SH-SY5Y (cell line): ENCODE results near the gene FMN2.

Experiments
- GATA2 ChIP-seq: IDR thresholded peaks from 2 replicates; pipeline ENCODE4 v1.6.1; 2011; ENCODE audit warnings: mild to moderate bottlenecking, low read depth, low read length
- GATA3 ChIP-seq: IDR thresholded peaks from 2 replicates; pipeline ENCODE4 v1.6.1; 2011; ENCODE audit warnings: low read depth, mild to moderate bottlenecking, low read length, moderate library complexity

Gene FMN2

DNA sequence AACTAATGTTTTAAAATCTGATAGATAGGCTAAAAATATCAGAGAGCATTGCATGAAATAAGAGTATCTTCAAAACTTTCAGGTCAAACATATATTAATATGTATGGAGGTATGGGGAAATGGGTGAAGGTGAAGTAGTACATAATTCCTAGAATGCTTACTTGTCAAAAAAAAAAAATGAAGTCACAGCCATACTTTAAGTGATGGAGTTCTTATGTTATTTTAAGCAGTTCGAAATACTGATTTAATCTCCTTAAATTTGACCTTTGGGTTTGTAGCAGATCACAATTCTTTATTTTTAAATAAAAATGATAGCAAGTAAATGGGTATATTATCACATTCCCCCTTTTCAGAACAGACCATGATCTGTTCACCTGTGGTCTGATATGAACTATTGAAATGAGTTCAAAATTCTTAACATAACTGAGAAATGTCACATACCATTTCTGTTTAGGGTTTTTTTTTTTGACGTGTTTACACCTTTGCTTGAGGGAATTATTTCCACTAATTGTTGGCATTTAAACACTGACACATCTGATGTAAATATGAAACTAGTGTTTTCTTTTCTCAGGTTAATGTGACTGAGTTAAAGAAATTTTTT lies 300.1 kb downstream of the FMN2 start:
- TF ChIP-seq GATA3, result no peak
- no peak for TF ChIP-seq GATA2

DNA sequence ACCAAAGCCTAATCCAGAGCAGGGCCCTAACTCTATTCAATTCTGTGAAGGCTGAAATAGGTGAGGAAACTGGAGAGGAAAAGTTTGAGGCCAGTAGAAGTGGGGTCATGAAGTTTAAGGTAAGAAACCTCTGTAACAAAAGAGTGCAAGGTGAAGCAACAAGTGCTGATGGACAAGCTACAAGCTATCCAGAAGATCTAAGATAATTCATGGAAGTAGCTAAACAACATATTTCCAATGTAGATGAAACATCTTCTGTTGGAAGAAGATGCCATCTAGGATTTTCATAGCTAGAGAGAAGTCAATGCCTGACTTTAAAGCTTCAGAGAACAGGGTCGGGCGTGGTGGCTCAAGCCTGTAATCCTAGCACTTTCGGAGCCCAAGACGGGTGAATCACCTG lies 302.7 kb downstream of the FMN2 start:
- TF ChIP-seq GATA3 (no peak), GATA2 (no peak)

DNA sequence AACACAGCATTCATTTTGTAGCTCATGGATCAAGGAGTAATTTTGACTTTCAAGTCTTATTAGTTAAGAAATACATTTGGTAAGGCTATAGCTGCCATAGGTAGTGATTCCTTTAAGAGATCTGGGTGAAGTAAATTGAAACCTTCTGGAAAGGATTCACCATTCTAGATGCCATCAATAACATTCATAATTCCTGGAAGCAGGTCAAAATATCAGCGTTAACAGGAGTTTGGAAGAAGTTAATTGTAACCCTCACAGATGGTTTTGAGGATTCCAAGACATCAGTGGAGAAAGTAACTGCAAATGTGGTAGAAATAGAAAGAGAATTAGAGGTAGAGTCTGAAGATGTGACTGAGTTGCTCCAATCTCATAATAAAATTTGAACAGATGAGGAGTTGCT lies 303.7 kb downstream of the FMN2 start:
- TF ChIP-seq GATA2, result no peak
- no peak for TF ChIP-seq GATA3

- TF ChIP-seq GATA3 (no peak), GATA2 (no peak)
These were observed 307.7 kb downstream of the FMN2 start for GRCh38 chr1:240399381-240399780.

- TF ChIP-seq GATA3 (no peak), GATA2 (no peak)
These were observed 310.0 kb downstream of the FMN2 start for GRCh38 chr1:240401731-240402130.

- TF ChIP-seq GATA3 (no peak), GATA2 (no peak)
These were observed 310.6 kb downstream of the FMN2 start for GRCh38 chr1:240402326-240402725.

- TF ChIP-seq GATA2 (no peak), GATA3 (no peak)
These were observed 312.6 kb downstream of the FMN2 start for GRCh38 chr1:240404286-240404685.

DNA sequence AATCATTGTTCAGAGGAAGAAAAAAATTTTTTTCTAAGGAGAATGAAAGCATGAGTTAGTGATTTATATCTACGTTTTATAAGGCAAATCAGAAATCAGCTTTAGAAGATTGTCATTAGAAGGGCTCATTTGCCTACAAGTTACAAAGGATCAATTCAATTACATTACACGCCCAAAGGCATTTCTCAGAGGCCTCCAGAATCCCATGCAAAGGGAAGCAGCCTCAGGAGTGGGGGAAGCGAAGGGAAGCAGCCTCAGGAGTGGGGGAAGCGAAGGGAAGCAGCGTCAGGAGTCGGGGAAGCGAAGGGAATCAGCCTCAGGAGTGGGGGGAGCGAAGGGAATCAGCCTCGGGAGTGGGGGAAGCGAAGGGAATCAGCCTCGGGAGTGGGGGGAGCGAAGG lies 314.1 kb downstream of the FMN2 start:
- no peak for TF ChIP-seq GATA2
- no peak for TF ChIP-seq GATA3

DNA sequence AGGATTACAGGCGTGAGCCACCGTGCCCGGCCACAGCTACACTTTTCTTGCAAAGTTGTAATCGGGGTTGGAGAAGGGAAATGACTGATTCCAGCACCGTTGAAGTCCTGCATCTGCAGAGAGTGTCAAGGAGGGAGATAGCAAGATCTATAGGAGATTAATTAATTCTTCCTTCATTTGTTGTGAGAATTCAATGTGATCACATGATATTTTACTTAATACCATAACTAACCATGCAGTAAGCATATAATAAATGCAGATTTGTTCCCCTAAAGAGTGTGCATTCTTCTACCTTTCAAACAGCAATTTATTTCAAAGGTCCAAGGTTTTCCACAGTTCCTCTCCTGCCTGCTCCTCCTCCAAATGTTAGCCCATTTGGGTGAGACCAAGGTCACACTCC lies 315.7 kb downstream of the FMN2 start:
- TF ChIP-seq GATA3, result no peak
- TF ChIP-seq GATA2, result no peak

DNA sequence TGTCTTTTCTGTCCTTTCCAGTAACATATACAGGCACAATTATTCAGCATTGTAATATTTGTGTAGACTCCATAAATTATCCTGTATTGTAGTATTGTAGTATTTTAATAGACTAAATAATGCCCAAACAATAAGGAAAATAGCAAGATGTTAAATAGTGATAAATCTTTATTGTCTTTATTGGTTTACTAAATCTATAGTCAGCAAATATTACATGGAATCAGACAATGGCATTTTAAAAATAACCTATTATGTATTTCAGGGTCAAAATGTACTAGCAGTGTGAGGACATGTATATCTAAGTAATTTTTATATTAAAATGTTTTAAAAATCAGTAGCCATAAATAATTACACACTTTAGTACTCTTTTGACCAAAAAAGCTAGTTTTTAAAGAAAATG lies 317.9 kb downstream of the FMN2 start:
- TF ChIP-seq GATA3 (no peak), GATA2 (no peak)

- TF ChIP-seq GATA2 (no peak), GATA3 (no peak)
These were observed 322.0 kb downstream of the FMN2 start for GRCh38 chr1:240413732-240414131.

DNA sequence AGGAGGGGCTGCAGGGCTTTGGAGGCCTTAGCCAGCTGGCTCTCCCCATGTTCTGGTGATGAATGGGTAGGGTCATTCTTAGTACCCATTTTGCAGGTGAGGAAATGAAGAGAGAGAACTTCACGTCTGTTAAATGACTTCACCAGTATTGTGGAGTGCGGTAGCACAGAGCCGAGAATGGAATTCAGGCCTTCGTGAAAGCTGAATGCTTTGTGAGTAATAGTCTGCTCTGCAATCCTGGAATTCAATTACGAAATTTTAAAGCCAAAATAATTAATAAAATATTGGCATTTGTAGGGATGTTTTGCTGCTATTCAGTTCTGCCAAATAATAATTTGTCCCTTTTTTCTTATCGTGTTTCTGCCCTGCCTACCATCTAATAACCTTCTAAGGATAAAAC lies 322.6 kb downstream of the FMN2 start:
- TF ChIP-seq GATA2 (no peak), GATA3 (no peak)

DNA sequence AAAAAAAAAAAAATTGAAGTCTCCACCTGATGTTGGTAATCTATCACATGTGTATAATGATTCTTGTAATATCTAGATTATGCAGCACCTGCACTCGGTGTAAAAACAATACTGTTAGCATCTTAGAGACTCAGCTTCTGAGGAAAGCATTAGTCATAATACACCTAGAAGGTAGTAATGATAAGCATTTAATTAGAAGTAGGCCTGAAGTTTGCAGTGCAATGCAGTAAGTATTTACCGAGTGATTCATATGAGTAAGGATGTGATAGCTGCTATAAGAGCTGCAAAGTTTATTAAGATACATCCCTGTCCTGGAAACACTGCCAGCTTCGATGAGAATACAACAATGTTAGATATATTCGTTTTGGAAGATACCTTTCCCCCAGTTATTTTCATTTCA lies 323.8 kb downstream of the FMN2 start:
- TF ChIP-seq GATA2 (no peak), GATA3 (no peak)

GRCh38 chr1:240417317-240417716 lies 325.6 kb downstream of the FMN2 start:
- no peak for TF ChIP-seq GATA3
- TF ChIP-seq GATA2, result no peak

DNA sequence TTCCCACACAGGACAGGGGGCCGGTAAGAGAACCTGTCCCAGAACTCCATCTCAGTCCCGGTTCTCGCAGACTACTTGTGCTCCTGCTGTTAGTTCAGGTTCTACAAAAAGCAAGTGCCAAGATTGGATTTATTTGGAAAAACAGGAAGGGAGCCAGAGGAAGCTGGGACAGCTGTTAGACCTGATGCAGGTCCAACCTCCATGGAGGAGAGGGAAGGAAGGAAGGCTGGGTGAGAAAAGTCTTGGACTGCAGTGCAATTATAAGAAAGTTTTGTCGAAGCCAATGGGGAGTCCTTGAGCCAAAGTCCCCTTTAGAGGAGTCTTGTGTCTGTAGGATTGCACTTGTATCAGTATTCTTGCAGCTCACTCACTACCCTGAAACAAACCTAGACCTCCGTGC lies 329.1 kb downstream of the FMN2 start:
- TF ChIP-seq GATA3 (no peak), GATA2 (no peak)

- no peak for TF ChIP-seq GATA2
- TF ChIP-seq GATA3, result no peak
These were observed 331.7 kb downstream of the FMN2 start for GRCh38 chr1:240423246-240423924.
